ENCODE data around the gene ATAD1.

Gene ATAD1

DNA sequence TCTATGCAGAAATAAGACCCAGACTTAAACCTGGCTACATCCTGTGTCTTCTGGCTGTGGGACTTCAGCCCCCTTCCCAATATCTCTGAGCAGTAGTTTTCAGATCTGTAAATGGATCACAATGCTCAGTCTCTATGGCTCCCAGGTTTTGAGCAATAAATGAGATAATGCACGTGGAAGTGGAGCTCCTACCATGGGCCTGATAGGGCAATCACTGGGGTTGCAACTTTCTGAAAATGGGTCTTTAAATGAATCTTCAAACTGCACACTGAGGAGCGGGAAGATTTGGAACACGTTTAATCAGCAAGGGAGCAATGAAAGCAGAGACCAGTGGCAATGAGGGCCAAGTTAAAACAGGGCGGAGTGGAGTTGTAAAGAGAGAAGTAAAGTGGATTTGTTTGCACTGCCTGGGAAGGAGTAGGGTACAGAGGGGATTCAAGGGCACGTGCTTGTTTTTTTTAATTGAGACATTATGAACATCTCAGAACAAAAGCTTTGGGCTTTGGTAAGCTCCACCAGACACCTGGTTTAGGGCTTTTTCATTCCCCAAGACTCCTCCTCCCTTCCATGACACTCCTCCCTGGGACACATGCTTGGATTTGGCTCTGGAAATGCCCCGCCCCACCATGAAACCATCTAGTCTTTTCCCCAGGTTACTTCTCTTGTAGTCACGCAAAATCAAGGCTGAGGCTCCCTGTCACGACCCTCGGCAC is 115.6 kb downstream of the ATAD1 start:
- Histone ChIP-seq H3K79me2 (ENCODE audit: control insufficient read depth, low read length) (no peaks in the 10 kb centered on the region), H3K27me3 (ENCODE audit: control insufficient read depth, low read length) (peaks cover 3% of the 10 kb centered on the region), H3K9me3 (ENCODE audit: control insufficient read depth, insufficient read depth, low read length) (no peaks in the 10 kb centered on the region), H3K9me2 (replicated peaks; ENCODE audit: control insufficient read depth, low read length) (no peaks in the 10 kb centered on the region), H3K36me3 (ENCODE audit: control insufficient read depth, low read length) (no peaks in the 10 kb centered on the region), H3F3A (ENCODE audit: control insufficient read depth, insufficient read depth) (no peaks in the 10 kb centered on the region), H3K4me3 (ENCODE audit: low read length) (no peak overlapping the region), H4K20me1 (ENCODE audit: control insufficient read depth, insufficient read depth, low read depth, low read length) (no peaks in the 10 kb centered on the region), H3K27ac (ENCODE audit: low read depth, low read length) (no peak overlapping the region), H3K4me1 (ENCODE audit: control insufficient read depth, low read length) (no peaks in the 10 kb centered on the region), H3K4me2 (ENCODE audit: low read length) (no peak overlapping the region)
- TF ChIP-seq EZH2phosphoT487 (IDR thresholded peaks at IDR 0.05; ENCODE audit: borderline replicate concordance, low read length): no peak
- no peak for TF ChIP-seq CTCF (IDR thresholded peaks at IDR 0.05; ENCODE audit: low read depth, low read length, poor library complexity, severe bottlenecking)
